HG03432 (cell line): ENCODE results near the gene ANO2.

ENCODE experiments used
- ATAC-seq: cut with Tn5 transposase; IDR thresholded peaks from one replicate; pipeline ENCODE4 v1.9.1; 2021; ENCODE audit warnings: mild to moderate bottlenecking, moderate library complexity; ENCODE audit not compliant: unreplicated experiment

Gene ANO2

DNA sequence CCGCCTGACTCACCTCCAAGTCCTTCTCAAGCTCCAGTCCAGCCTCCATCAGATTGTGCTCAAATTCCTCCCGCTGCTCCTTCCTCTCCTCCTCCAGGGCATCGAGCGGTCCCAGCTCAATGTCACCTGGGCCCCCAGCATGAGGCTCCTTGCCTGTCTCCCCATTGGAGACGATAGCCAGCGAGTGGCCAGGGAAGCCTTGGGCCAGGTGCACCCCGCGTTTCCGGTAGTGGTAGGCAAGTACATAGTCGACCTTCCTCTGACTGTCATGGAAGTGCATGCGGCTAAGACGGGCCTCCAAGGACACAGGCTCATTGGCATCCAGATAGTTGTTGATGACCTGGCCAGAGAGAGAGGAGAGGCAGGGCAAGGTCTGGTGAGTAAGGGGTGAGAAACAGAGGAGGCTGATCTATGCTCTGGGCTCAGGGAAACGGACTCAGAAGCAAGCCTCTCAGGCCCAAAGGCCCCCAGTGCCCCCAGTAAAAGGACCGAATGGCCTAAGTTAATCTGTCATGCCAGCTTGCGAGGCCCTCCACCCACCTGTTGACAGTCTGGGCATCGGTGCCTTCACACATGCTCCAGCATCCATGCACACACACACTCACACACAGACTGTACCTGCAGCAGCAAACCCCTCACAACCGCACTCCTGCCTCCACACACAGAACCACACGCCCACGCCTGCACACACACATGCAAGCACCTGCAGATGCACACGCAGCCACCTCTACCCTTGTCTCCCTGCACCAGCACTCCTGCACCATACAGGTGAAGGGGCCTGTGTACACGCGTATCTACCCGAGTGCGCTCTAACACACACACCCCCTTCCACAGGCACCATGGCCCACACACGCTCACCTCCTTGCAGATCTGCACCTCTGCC, 23.8 kb downstream of the ANO2 start:
- no peak for ATAC-seq

- no peak for ATAC-seq
Observed at GRCh38 chr12:5916785-5917290, 28.2 kb downstream of the ANO2 start.

- ATAC-seq: no peak
Observed at GRCh38 chr12:5915511-5915910, 29.5 kb downstream of the ANO2 start.

- ATAC-seq: no peak
Observed at GRCh38 chr12:5914387-5915149, 30.5 kb downstream of the ANO2 start.

GRCh38 chr12:5913387-5913786, 31.7 kb downstream of the ANO2 start:
- ATAC-seq: no peak

GRCh38 chr12:5912437-5913334, 32.4 kb downstream of the ANO2 start:
- ATAC-seq: no peak

- no peak for ATAC-seq
Observed at GRCh38 chr12:5912011-5912410, 33.0 kb downstream of the ANO2 start.

DNA sequence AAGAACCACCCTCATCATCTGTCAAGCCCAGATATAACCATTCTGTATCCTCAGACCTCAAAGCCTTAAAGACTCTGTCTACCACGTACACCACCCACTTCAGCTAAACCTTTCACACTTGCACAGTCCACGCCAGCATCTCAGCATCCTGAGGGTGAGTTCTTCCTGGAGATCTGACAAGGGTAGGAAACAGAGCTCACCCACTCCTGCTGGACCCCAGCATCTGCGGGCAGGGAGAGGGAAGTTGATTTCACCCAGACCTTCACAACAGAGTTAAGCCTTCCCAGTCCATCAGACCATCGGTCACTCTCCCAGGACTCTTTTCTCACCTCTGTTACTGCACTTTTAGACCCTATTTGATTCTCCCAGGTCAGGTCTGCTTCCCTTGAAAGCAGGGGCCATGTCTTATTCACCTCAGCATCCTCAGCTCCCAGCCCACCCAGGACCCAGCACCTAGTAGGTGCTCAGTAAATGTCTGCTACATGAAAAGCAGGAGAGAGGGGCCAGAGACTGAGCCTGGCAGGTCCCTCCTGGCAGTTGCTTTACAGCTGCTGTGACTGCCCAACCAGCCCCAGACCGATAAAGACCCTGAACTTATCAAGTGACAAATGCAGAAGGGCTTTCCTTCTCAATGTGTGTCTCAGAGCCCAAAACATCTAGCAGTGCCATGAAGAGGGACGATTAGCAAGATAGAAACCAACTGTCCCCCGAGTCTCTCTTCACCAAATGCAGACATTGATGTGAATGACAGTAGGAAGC, 34.1 kb downstream of the ANO2 start:
- no peak for ATAC-seq

DNA sequence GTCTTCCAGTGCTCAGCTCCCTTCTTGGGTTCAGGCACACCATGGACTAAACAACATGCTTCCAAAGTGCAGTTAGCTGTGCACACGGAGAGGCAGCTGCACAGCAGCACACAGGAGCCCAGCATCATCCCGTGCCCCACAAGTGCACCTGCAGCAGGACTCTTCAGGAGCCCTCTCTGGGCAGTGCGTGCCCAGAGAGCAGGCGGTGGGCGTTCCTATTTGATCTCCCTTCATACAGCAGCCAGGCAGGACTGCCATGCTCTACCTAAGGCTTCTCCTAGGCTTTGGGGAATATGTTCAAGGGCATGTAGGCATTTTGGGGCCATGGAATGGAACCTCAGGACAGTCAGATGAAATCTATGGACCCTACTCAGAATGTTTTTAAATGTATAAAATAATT, 35.5 kb downstream of the ANO2 start:
- ATAC-seq: no peak

DNA sequence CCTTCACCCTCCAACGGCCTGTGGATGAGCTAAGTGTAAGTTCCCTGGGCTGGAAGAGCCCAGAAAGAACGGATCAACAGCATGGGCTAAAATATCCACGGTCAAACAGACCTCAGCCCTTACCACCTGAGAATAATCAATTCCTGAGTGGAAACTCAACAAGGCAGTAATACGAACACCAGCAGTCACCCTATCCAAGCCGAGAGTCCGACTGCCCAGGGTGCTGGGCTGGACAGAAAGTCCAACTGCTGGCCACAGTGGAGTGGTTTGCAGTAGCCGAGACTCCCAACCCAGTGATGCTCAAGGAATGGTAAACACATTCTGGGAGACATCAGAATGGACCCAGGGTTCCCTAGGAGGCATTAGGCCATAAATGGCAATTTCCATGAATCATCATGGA, 36.8 kb downstream of the ANO2 start:
- no peak for ATAC-seq

DNA sequence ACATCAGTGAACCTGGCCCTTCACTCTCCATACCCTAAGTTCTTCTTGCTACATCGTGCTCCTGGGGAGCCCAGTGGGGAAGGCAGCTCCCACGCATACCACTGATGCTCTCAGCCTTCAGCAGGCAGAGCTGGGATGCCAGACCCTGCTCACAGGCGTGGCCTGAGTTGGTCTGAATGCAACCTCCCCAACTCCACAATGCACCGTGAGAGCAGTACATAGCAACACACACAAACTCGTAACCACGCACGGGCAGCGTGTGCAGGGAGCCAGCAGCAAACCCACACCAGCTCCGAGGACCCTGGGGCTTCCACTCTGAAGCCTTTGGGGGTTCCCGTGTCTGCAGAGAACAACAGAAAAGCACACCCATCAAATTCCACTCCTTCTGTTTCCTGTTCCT, 37.3 kb downstream of the ANO2 start:
- no peak for ATAC-seq

DNA sequence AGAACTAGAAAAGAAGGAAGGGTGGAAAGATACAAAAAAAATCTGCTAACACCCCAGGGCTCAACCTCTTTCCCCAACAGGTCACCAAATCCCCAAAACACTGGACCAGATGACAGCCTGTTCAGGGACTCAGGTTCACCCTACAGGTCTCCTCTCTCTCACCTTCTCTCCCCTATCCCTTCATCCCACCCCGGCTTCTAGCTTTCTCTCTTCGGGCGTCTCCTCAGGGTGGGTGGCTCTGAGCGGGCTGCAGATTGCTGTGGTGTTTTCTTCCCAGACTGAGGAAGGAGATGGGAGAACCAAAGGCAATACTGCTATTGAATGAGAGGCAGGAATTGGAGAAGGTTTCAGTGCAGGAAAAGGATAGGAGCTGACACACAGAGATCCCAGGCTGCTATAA, 39.3 kb downstream of the ANO2 start:
- ATAC-seq: no peak

DNA sequence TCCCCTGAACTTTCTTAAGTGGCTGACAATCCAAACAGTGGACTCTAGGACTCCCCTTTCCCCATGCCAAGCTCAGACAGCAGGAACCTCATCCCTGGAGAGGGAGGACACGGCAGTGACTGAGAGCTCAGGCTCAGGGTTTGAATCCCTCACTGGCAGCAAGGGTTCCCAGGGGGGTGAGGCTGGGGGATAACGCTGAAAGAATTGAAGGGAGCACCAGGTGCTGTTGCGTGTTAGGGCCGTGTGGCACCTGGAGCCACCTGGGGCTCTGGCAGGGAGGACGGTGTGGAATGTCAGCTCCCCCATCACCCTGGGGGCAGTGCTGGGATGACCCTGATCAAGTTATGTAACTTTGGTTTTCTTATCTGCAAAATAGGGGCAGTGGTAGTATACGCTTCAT, 40.1 kb downstream of the ANO2 start:
- ATAC-seq: no peak

DNA sequence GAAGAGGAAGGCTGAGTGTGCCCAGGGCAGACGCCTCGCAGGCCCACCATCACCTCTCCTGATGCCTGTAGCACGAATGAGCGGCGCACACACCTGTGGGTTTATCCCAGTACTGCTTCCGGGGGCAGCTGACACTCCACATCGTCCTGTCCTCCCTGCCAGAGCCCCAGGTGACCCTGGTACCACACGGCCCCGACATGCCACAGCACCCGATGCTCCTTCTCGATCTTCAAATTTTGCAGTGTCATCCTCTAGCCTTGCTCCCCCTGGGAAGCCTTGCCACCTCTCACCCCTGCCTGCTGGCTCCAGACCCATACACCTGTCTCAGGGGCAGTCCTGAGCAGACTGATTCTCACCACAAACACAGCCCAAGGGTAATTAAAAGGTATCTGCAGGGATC, 40.6 kb downstream of the ANO2 start:
- ATAC-seq: no peak

GRCh38 chr12:5902736-5903135, 42.3 kb downstream of the ANO2 start:
- ATAC-seq: no peak

GRCh38 chr12:5901416-5901815, 43.6 kb downstream of the ANO2 start:
- no peak for ATAC-seq

GRCh38 chr12:5900533-5901205, 44.4 kb downstream of the ANO2 start:
- no peak for ATAC-seq

DNA sequence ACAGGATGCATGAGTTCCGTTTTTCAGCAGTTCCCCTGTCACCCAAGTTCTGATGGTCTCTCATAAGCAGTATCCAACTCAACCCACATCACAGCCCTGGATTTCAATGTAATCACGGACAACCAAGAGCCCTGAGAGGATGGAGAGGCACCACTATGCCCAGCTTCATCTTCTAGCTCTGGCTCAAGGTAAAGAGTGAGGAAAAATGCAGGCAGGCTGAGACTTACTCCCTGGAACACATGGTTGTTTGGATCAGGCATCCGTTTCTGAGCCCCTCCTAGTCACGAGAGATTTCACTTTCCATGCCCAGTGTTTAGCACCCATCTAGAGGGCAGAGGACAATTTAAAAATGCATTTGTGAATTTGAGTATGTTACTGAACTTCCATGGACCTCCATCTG, 45.0 kb downstream of the ANO2 start:
- ATAC-seq: no peak

GRCh38 chr12:5899675-5900074, 45.4 kb downstream of the ANO2 start:
- ATAC-seq: no peak

DNA sequence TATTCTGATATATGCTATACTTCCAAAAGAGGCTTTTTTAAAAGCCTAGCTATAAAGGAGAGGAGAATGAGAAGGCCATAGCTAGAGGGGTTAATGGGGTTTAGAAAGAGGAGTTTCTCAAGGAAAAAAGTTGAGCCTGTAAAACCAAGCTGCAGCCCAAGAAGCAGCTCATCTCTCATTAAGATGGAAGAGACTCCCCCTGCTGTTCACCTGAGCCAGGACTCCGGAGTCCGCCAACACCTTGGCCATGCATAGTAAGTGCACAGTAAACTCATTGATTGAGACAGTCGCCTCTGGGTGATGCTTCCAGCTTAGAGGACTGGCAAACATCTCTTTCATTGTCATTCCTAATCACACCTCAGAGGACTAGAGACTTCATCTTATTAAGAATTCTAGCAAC, 46.2 kb downstream of the ANO2 start:
- no peak for ATAC-seq
